HG03060 (cell line): ENCODE measurements around the gene MPZL2.
"Not testable (repeated sequence)": the region's sequence is repeated elsewhere in the genome, so short reads cannot be mapped to it uniquely, and the experiment has no call there.

Experiments
- ATAC-seq: cut with Tn5 transposase; IDR thresholded peaks from one replicate; pipeline ENCODE4 v1.9.1; 2021; ENCODE audit warnings: low read depth, moderate number of reproducible peaks; ENCODE audit not compliant: unreplicated experiment

MPZL2 gene

DNA sequence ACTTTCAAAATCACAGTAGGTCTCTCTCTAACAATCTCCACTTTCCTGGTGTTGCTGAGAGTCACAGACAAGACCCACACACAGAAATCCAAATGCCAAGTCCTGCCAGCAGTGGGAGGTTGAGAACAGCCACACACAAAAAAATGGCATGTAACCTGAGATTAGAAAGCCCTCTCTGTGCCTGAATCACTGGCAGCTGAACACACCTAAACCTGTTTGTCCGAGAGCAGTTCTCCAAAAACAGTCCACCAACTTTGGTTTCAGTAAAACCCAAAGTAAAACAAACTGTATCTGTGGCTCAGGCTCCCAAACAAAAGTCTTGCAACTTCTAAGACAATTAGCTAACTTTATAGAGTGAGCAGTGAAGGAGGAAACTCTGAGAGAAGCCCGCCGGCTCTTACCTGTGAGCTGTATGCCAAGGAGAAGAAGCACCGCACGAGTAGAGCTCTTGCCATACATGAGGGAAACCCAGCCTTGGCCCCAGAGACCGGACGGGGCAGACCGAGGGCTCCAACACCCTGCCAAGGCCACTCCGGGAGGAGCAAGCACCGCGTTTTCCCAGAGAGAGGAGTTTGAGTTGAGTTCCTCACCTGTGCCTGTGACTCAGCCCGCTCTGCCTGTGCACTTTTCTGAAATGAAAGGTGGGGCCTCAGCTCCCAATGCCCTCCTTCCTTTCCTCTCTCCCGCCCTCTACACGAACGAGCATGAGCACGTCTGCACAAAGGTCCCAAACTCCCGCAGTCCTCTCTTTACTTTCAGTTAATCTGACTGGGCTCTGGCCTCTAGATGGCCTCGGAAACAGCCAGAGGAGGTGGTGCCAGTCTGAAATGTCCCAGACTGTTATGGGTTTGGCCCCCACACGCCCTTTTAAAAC is at the start of gene MPZL2:
Gene MPZL2, minus strand, starts transcription at position 603 of the 874 bp plus-strand sequence. Its CDS starts 144 bp downstream, at position 459.
- no peak for ATAC-seq

DNA sequence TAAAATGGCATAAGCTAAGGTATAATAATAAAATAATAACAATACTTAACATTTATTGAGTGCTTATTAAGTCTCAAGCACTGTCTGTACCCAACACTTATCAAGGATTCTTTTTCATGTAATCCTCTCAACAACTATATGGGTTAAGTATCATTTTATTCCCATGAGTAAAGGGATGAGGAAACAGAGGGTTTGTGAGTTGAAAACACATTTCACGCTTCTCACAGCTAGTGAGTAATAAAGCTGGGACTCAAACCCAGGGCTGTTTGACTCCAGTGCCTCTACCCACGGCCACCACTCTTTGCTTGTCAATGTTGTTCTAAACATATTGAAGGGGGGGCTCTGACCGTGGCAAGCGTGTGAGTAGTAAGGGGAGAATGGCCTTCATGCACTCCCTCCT is 49.1 kb upstream of the MPZL2 start:
- ATAC-seq: no peak

DNA sequence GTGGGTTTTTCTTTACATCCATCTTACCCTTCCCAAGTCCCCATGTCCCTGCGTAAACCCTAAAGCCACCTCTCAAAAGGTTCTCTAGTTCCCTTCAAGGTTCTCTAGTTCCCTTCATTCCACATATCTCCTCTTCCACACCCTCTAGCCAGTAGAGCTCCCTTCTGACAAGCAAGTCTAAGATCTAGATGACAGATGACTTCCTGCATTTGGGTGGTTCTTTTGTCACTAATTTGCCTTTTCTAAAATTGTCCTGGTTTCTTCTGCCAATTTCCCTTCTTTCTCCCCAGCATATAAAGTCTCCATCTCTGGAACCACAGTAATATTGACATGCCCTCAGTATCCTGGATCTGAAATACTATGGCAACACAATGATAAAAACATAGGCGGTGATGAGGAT is 48.2 kb upstream of the MPZL2 start:
- no peak for ATAC-seq

DNA sequence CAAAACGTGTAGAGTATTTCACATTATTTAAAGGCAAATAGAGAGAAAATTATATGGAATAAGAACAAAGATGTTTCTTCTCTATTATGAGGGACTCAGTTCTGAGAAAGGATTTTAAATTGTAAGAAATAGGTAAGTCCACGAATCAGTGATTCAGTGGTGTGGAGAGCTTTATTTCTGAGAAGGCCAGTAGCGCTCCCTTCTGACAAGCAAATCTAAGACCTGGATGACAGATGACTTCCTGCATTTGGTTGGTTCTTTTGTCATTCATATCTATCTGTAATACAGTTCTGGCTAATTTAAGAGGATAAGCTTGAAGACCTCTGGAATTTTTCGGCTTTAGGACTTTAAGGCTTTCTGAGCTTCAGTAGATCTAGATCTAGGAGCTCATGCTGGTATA is 47.4 kb upstream of the MPZL2 start:
- ATAC-seq: no peak

DNA sequence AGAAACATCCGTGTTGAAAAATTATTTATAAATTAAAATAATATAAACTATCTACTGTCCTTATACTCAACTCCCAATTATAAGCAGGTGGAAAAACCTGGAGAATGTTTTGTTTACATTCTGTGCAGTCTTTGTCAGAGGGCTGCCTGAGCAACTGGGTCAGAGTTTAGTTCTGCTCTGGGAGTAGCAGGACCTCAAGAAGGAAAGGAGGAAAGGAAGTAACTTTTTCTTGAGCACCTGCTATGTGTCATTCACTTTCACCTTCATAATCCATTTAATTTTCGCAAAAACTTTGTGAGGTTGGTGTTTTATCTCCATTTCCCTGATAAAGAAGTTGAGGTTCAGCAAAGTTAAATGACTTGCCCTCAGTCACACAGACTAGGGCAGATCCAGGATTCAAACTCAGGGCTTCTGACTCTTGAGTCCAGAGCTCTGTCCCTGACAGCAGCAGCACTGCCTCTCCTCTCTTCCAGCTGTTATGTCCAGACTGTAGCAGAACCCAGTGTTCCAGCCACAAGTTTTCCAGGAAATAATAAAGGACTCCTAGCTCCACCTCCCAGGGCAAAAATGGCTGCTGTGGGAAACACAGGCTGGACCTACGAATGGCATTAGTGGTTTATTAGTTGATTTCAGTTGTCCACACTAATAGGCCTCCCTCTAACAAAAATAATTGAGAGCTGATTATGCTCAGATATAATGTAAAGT is 46.8 kb upstream of the MPZL2 start:
- ATAC-seq: no peak

DNA sequence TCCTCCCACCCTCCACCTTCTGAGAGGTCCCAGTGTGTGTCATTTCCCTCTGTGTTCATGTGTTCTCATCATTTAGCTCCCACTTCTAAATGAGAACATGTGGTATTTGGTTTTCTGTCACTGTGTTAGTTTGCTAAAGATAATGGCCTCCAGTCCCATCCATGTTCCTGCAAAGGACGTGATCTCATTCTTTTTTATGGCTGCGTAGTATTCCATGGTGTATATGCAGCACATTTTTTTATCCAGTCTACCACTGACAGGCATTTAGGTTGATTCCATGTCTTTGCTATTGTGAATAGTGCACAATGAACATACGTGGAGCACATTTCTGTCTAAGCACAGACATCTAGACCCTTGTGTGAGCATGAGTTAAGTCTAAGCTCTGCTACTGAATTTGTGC is 46.2 kb upstream of the MPZL2 start:
- no peak for ATAC-seq

DNA sequence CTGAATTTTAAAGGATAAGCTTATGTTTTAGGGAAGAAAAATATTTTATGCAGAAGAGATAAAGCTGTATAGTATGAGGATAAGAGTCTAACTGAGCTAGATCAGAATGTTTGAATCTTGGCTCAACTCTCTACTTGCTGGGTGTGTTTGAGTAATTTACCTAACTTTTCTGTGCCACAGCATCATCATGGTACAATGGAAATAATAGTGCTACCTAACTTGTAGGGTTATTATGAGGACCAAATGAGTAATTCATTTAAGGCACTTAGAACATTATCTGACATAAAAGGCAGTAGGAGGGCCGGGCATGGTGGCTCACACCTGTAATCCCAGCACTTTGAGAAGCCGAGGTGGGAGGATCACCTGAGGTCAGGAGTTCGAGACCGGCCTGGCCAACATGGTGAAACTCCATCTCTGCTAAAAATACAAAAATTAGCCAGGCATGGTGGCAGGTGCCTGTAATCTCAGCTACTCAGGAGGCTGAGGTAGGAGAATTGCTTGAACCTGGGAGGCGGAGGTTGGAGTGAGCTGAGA is 45.0 kb upstream of the MPZL2 start:
- not testable (repeated sequence) for ATAC-seq

DNA sequence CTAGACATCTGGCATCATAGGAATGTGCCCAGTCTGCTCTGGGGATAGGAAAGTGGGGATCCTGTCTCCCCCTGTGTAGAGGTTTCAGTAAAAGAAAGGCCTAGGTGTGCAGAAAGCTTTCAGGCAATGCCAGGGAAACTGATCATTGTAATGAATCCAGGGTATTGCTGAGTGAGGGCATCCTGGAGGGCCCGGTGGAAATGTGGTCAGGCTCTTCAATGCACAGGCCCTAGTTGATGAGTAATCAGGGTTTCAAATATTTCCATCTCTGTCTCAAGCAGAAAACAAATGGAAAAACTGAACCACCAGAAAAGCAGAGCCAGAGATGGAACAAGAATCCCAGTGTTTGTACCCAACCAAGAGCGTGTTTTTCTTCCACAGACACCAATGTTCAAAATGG is 42.5 kb upstream of the MPZL2 start:
- no peak for ATAC-seq

DNA sequence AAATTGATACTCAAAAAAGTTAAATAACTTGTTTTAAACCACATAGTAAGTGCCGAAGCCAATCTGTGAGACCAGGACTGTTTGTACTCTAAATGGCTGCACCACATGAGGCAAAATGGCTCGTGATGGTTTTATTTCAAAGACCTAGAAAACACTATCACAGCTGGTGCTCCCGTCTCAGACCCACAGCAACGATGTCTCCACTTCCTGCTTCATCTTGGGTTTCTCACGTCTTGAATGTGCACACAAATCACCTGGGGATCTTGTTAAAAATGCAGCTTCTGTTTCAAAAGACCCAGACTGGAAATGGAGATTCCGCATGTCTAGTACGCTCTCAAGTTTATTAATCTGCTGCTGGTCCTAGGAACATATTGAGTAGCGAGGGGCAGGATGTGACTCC is 41.6 kb upstream of the MPZL2 start:
- no peak for ATAC-seq

DNA sequence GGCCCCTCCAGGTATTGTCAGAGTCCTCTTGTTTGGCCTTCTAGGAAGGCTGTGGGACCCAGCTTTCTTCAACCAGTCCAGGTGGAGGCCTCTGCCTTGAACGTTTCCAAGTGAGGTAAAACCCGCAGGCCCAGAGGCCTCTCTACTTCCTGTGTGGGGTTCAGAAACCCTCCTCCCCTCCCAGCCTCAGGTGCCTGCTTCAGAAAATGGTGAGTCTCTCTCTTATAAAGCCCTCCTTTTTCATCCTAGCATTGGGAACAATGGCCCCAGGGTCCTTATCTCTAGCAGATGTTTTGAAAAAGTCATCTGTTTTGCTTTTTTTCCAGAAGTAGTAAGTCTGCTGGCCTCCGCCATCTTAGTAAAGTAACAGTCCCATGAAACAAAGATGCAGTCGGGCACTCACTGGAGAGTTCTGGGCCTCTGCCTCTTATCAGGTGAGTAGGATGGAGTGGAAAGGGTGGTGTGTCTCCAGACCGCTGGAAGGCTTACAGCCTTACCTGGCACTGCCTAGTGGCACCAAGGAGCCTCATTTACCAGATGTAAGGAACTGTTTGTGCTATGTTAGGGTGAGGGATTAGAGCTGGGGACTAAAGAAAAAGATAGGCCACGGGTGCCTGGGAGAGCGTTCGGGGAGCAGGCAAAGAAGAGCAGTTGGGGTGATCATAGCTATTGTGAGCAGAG is 40.6 kb upstream of the MPZL2 start, which contains the start of gene CD3E:
Gene CD3E, plus strand, starts transcription at position 163 of the 681 bp plus-strand sequence. Its CDS starts 223 bp downstream, at position 386.
- ATAC-seq: no peak

DNA sequence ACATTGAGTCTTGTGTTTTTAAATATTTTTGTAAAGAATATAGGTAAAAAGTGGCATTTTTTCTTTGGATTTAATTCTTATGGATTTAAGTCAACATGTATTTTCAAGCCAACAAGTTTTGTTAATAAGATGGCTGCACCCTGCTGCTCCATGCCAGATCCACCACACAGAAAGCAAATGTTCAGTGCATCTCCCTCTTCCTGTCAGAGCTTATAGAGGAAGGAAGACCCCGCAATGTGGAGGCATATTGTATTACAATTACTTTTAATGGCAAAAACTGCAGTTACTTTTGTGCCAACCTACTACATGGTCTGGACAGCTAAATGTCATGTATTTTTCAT is 40.1 kb upstream of the MPZL2 start:
- no peak for ATAC-seq

DNA sequence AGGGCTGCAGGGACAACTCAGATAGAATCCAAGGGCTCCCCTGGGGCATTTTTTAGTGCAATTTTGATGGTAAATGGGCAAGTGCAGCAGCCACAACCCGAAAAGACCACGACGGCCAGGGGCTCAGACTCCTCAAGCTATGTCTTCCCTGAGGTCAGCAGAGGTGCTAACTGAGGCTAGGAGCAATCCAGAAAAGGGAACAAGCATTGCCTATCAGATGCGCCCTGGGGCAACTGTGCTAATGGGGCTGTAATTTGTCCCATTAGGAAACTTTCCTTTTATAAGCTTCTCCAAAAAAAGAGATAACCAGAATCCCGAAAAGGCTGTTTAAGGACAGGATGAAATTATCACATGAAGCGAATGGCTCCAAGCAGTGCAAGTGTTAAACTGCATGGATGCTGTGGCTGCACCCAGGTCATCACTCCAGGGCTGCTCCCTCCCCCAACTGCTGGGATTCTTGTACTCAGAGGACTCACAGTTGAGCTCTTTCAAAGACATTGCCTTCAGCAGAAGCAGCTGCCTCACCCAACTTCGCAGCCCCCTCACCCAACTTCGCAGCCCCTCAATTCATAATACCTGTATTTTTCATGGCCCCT is 37.6 kb upstream of the MPZL2 start:
- ATAC-seq: no peak

DNA sequence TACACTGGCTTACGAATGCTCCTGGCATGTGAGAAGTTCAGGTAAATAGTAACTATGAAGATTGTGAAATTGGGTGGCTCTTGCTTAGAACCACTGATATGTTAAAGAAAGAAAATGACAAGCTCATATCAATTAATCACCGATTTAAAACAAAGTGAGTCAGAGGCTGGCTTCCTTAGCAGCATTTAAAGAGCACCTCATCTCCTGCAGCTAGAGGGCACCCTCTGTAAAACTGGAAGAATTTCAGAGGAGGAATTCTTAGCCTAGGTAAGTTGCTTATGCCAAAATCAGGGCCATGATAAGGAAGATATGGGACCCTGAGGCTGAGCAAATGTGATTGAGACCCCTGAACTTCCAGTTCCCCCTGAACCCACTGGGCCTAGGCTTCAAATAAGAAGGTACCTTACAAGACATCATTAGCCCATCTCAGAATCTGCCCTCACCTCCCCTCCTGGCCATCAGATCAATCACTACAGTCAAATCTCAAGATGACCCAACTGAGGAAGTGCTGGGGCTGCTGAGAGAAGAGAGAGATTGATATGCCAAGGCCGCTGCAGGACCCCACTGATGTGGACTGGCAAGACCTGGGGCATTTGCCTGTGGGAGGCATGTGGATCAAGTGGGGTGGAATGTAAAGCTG is 31.8 kb upstream of the MPZL2 start:
- ATAC-seq: no peak

DNA sequence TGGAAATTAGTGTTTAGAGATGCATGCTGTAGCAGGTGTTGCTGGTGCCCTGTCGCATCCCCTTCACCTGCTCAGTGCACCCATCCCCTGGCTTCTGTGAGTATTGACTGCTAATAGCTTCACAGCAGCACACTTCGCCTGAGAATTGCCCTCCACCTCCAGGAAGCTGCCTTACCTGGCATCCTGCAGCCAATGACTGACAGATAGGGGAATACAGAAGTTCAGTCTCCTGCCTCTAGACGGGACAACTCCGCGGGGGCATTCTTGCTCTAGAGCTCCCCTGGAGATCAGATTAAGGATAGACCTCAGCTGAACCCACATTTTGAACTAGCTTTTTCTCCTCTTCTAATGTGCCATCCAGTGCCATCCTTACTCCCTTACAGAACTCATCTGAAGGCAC is 31.1 kb upstream of the MPZL2 start:
- ATAC-seq: no peak

DNA sequence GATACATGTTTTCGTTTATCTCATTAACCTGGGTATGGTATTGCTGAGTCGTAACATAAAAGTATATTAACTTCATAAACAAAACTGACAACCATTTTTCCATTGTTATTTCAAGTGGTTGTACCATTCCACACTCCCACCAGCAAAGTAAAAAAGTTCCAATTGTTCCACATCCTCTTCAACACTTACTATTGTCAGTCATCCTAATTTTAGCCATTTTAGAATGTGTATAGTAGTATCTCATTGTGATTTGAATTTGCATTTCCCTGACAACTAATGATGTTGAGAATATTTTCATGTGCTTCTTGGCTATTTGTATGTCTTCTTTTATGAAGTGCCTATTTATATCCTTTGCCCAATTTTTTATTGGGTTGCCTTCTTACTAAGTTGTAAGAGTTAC is 30.0 kb upstream of the MPZL2 start:
- no peak for ATAC-seq

DNA sequence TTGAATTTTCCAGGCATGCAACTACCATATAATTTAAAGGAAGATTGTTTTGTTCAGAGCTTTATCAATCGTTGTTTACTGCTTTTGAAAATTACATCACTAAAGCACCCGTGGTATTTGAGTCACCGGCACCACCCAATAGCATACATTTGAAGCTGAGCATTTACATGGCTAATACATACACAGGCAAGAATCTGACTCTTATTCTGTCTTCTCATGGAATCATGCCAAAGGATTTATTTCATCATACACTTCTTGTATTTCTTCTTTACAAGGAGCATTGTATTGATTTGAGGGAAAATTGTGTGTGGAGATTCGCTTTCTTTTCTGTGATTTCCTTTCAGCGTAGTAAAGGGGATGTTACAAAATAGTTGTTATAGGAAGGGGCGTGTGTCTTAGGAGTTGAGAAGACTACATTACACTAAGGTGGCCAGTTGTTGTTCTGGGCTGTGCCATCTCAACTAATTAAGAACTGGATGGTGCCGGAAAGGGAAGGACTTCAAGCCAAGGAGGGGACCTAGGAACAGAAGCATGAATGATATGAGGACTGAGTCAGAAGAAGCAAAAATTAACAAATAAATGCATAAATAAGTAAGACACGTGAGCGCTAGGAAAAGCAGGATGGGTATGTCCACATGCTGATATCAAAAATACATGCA is 27.5 kb upstream of the MPZL2 start:
- ATAC-seq: no peak

DNA sequence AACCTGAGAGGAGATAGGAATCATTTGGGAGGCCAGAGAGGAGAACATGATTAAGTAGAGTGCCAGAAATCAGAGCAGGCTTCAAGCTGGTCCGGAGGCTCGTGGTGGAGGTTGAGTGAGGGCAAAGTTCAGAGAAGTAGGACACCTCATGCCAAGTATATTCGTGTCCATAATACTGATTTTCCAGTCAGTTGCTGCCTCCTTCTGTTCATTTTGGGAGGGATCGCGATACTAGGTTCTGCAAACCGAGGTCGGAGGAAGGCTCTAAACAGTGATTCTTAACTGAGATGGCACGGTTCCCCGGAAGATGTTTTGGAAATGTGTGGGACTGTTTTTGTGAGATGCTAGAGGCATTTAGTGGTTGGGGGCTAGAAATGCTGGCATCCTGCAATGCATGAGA is 26.8 kb upstream of the MPZL2 start:
- no peak for ATAC-seq

DNA sequence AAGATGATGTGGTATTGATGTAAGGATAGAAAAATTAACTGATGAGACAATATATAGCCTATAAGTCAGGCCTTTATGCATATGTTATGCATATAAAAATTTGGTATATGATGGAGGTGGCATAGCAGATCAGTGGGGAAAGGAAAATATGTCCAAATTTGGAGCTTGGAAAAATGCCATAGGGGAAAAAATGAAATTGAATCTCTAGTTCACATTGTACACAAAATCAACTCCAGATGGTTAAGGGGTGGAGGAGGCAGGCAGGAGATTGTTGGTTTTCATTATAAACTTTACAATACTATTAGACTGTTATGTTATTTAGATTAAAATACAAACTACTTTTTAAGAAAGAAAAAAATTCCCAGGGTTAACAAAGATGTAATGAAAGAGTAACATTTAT is 25.3 kb upstream of the MPZL2 start:
- ATAC-seq: no peak

DNA sequence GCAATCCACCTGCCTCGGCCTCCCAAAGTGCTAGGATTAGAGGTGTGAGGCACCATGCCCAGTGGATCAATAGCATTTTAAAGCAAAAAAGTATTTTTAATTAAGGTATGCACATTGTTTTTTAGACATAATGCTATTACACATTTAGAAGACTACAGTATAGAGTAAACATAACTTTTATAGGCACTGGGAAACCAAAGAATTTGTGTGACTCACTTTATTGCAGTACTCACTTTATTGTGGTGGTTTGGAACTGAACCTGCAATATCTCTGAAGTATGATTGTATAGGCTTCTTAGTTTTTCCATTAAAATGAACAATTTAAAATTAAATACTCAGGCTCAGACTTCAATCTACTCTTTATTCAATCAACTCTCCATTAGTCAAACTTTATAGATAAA is 22.9 kb upstream of the MPZL2 start:
- no peak for ATAC-seq

DNA sequence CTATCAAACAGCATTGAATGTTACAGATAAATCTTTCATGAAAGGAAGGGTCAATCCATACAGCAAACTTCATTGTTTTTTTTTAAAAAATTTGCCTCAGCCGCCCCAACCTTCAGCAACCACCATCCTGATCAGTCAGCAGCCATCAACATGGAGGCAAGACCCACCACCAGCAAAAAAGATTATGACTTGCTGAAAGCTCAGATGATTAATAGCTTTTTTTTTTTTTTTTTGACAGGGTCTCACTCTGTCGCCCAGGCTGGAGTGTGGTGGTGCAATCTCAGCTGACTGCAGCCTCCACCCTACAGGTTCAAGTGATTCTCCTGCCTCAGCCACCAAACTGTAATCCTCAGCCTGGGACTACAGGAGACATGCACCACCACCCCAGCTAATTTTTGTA is 22.4 kb upstream of the MPZL2 start:
- ATAC-seq: no peak
